T-helper 2 cell treated with Interferon-gamma antibody and Interleukin-4, amounts not matched to agents 5 μg/mL and 100 μg/mL, for 36 hours (primary cell): ENCODE results near the gene PSMB11.

ENCODE experiments used
- DNase-seq: peaks from one replicate; pipeline ENCODE4 v3.0.0; 2021; ENCODE audit warnings: low spot score
- H3K27ac Mint-ChIP-seq: one replicate; pipeline ENCODE4 v1.8.0; 2021; ENCODE audit warnings: mild to moderate bottlenecking, mixed read lengths
- H3K27me3 Mint-ChIP-seq: one replicate; pipeline ENCODE4 v1.8.0; 2021; ENCODE audit warnings: low read depth, mixed read lengths
- H3K36me3 Mint-ChIP-seq: one replicate; pipeline ENCODE4 v1.8.0; 2021; ENCODE audit warnings: low read depth, mixed read lengths
- H3K4me1 Mint-ChIP-seq: one replicate; pipeline ENCODE4 v1.8.0; 2021; ENCODE audit warnings: low read depth, mixed read lengths
- H3K4me3 Mint-ChIP-seq: one replicate; pipeline ENCODE4 v1.8.0; 2022; ENCODE audit warnings: mild to moderate bottlenecking, moderate library complexity, mixed read lengths
- H3K9me3 Mint-ChIP-seq: one replicate; pipeline ENCODE4 v1.8.0; 2021; ENCODE audit warnings: mixed read lengths

Gene PSMB11

GRCh38 chr14:23055621-23056144, 13.7 kb downstream of the PSMB11 start:
- Mint-ChIP-seq H3K36me3 (peaks cover 13% of the 10 kb centered on the region), H3K4me3 (peak overlapping the region; percentile 81), H3K27me3 (peaks cover 8% of the 10 kb centered on the region), H3K9me3 (no peaks in the 10 kb centered on the region), H3K27ac (no peak overlapping the region), H3K4me1 (peaks cover 14% of the 10 kb centered on the region)
- DNase-seq, result no peak

GRCh38 chr14:23056145-23056955, 14.3 kb downstream of the PSMB11 start:
- DNase-seq, result peak; percentile 64
- peak overlapping the region; percentile 81 for H3K4me3 Mint-ChIP-seq
- peaks cover 19% of the 10 kb centered on the region for H3K36me3 Mint-ChIP-seq
- peak overlapping the region; percentile 60 for H3K27ac Mint-ChIP-seq
- no peaks in the 10 kb centered on the region for H3K9me3 Mint-ChIP-seq
- peaks cover 8% of the 10 kb centered on the region for H3K27me3 Mint-ChIP-seq
- H3K4me1 Mint-ChIP-seq, result peaks cover 14% of the 10 kb centered on the region

- H3K4me1 Mint-ChIP-seq, result peaks cover 14% of the 10 kb centered on the region
- H3K27ac Mint-ChIP-seq, result peak within 1 kb of the TSS; percentile 61
- peak within 1 kb of the TSS; percentile 81 for H3K4me3 Mint-ChIP-seq
- H3K36me3 Mint-ChIP-seq, result peaks cover 24% of the 10 kb centered on the region
- peak; percentile 73 for DNase-seq
- no peaks in the 10 kb centered on the region for H3K9me3 Mint-ChIP-seq
- H3K27me3 Mint-ChIP-seq, result peaks cover 8% of the 10 kb centered on the region
Observed at GRCh38 chr14:23056956-23057756, 15.1 kb downstream of the PSMB11 start, which contains the start of gene CDH24. TSS of gene CDH24 (minus strand) at chr14:23057520. CDS start at chr14:23055733, 1,787 bp downstream.

GRCh38 chr14:23057757-23058653, 16.0 kb downstream of the PSMB11 start:
- H3K27ac Mint-ChIP-seq, result no peak overlapping the region
- H3K4me3 Mint-ChIP-seq, result peak overlapping the region; percentile 81
- H3K27me3 Mint-ChIP-seq, result peaks cover 8% of the 10 kb centered on the region
- peaks cover 32% of the 10 kb centered on the region for H3K36me3 Mint-ChIP-seq
- peak; percentile 80 for DNase-seq
- H3K9me3 Mint-ChIP-seq, result no peaks in the 10 kb centered on the region
- peaks cover 14% of the 10 kb centered on the region for H3K4me1 Mint-ChIP-seq

- peaks cover 14% of the 10 kb centered on the region for H3K4me1 Mint-ChIP-seq
- no peak overlapping the region for H3K27ac Mint-ChIP-seq
- DNase-seq, result no peak
- H3K36me3 Mint-ChIP-seq, result peaks cover 40% of the 10 kb centered on the region
- no peak overlapping the region for H3K4me3 Mint-ChIP-seq
- H3K27me3 Mint-ChIP-seq, result peaks cover 8% of the 10 kb centered on the region
- H3K9me3 Mint-ChIP-seq, result no peaks in the 10 kb centered on the region
Observed at GRCh38 chr14:23058654-23059504, 16.9 kb downstream of the PSMB11 start.

- H3K27ac Mint-ChIP-seq, result no peak overlapping the region
- H3K4me1 Mint-ChIP-seq, result peaks cover 14% of the 10 kb centered on the region
- peaks cover 53% of the 10 kb centered on the region for H3K36me3 Mint-ChIP-seq
- no peak overlapping the region for H3K4me3 Mint-ChIP-seq
- no peaks in the 10 kb centered on the region for H3K9me3 Mint-ChIP-seq
- no peak for DNase-seq
- peaks cover 8% of the 10 kb centered on the region for H3K27me3 Mint-ChIP-seq
Observed at GRCh38 chr14:23060536-23061260, 18.7 kb downstream of the PSMB11 start.

- Mint-ChIP-seq H3K27ac (no peak overlapping the region), H3K9me3 (no peaks in the 10 kb centered on the region), H3K36me3 (peaks cover 66% of the 10 kb centered on the region), H3K4me3 (no peak overlapping the region), H3K4me1 (peaks cover 4% of the 10 kb centered on the region), H3K27me3 (peaks cover under 1% of the 10 kb centered on the region)
- DNase-seq, result no peak
Observed at GRCh38 chr14:23062002-23062401, 20.0 kb downstream of the PSMB11 start.

GRCh38 chr14:23063601-23064000, 21.6 kb downstream of the PSMB11 start:
- Mint-ChIP-seq H3K4me1 (peaks cover under 1% of the 10 kb centered on the region), H3K27ac (no peak overlapping the region), H3K4me3 (no peak overlapping the region), H3K36me3 (peaks cover 71% of the 10 kb centered on the region), H3K9me3 (no peaks in the 10 kb centered on the region), H3K27me3 (no peaks in the 10 kb centered on the region)
- DNase-seq, result no peak

GRCh38 chr14:23066368-23066767, 24.4 kb downstream of the PSMB11 start:
- H3K36me3 Mint-ChIP-seq, result peaks cover 71% of the 10 kb centered on the region

GRCh38 chr14:23066855-23067744, 25.1 kb downstream of the PSMB11 start:
- no peak for DNase-seq
- no peak overlapping the region for H3K4me3 Mint-ChIP-seq
- peaks cover 70% of the 10 kb centered on the region for H3K36me3 Mint-ChIP-seq
- no peak overlapping the region for H3K27ac Mint-ChIP-seq
- peaks cover 22% of the 10 kb centered on the region for H3K4me1 Mint-ChIP-seq
- H3K27me3 Mint-ChIP-seq, result no peaks in the 10 kb centered on the region
- H3K9me3 Mint-ChIP-seq, result no peaks in the 10 kb centered on the region

More at GRCh38 chr14:23066368-23066767, 24.4 kb downstream of the PSMB11 start:
- Mint-ChIP-seq H3K4me1 (peaks cover 17% of the 10 kb centered on the region), H3K4me3 (no peak overlapping the region), H3K27ac (no peak overlapping the region), H3K9me3 (no peaks in the 10 kb centered on the region), H3K27me3 (no peaks in the 10 kb centered on the region)
- no peak for DNase-seq

GRCh38 chr14:23067847-23068788, 26.1 kb downstream of the PSMB11 start:
- Mint-ChIP-seq H3K4me3 (no peak overlapping the region), H3K4me1 (peaks cover 29% of the 10 kb centered on the region), H3K9me3 (no peaks in the 10 kb centered on the region), H3K36me3 (peaks cover 66% of the 10 kb centered on the region), H3K27ac (no peak overlapping the region), H3K27me3 (no peaks in the 10 kb centered on the region)
- no peak for DNase-seq
